Stomach (tissue), 4 donors: ENCODE data around the gene VSIG2.

Experiments used
- CTCF ChIP-seq, 7 experiments: fragments of 450-650 bp in 4 of 7; fragments of 200-600 bp in 3 of 7; sonication (generic) in 3 of 7; IDR thresholded peaks; one replicate each; pipeline ENCODE4 v1.5.1; 2016 to 2019; ENCODE audit warnings: antibody characterized with exemption in 7 of 7, control low read depth in 2 of 7, mild to moderate bottlenecking in 1 of 7
- POLR2A ChIP-seq, 4 donors: fragments of 450-650 bp; IDR thresholded peaks; one replicate each; pipeline ENCODE4 v1.6.1; 2016; ENCODE audit warnings: antibody characterized with exemption in 4 of 4, control low read depth in 2 of 4, mild to moderate bottlenecking in 1 of 4, moderate library complexity in 1 of 4

GRCh38 chr11:124776865-124777645, 25.0 kb upstream of the VSIG2 start:
- TF ChIP-seq CTCF (IDR thresholded peaks at IDR 0.05) = no peak
- TF ChIP-seq POLR2A (IDR thresholded peaks at IDR 0.05) = no peak
